Measurements from ENCODE around the gene GALNT9.
"Not testable (repeated sequence)": the region's sequence is repeated elsewhere in the genome, so short reads cannot be mapped to it uniquely, and the experiment has no call there.

The GALNT9 gene

DNA sequence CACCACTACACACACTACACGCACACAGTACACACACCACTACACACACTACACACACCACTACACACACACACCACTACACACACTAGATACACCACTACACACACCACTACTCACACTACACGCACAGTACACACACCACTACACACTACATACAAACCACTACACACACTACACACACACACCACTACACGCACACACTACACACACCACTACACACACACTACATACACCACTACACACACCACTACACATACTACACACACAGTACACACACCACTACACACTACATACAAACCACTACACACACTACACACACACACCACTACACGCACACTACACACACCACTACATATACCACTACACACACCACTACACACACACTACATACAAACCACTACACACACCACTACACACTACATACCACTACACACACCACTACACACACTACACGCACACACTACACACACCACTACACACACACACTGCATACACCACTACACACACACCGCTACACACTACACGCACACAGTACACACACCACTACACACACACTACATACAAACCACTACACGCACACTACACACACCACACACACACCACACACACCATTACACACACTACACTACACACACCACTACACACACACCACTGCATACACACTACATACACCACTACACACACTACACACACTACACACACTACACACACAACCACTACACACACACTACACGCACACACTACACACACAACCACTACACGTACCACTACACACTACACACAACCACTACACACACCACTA, 173.4 kb downstream of the GALNT9 start:
- DNase-seq (ENCODE audit: low read depth): no peak

- DNase-seq (ENCODE audit: low read depth): no peak
These were observed 174.2 kb downstream of the GALNT9 start for GRCh38 chr12:132154941-132155770.

DNA sequence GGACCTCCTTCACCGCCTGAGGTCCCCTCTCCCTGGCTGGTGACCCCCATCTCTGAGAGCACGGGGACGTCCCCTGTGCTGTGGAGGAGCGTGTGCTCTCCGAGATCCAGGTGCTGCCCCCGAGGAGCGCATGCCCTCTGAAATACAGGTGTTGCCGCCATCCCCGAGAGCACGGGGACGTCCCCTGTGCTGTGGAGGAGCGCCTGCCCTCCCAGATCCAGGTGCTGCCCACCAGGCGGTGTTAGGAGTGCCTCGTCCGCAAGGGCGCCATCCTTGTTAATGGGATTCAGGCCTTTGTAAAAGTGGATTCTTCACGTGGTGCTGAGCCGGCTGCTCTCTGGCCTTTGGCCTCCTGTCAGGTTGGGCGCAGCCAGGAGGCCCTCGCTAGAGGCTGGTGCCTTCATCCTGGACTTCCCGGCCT, 175.0 kb downstream of the GALNT9 start:
- no peak for DNase-seq (ENCODE audit: low read depth)

- peak; percentile 48 for DNase-seq (ENCODE audit: low read depth)
These were observed 175.7 kb downstream of the GALNT9 start for GRCh38 chr12:132153501-132154340.

DNA sequence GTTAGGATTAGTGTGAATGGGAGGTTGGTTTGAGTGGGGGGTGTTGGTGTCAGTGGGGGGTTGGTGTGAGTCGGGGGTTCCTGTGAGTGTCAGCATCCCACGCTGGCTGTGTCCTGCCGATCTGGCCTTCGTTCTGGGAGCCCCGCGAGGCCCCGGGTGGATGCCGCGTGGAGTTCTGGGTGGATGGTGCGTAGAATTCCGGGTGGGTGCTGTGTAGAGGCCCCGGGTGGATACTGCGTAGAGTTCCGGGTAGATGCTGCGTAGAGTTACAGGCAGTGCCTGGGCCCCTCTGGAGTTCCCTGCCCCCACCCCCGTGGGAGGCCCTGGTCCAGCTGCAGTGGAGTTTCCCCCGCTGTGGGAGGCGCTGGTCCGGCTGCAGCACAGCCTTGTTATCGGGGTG, 176.4 kb downstream of the GALNT9 start:
- DNase-seq (ENCODE audit: low read depth): no peak

DNA sequence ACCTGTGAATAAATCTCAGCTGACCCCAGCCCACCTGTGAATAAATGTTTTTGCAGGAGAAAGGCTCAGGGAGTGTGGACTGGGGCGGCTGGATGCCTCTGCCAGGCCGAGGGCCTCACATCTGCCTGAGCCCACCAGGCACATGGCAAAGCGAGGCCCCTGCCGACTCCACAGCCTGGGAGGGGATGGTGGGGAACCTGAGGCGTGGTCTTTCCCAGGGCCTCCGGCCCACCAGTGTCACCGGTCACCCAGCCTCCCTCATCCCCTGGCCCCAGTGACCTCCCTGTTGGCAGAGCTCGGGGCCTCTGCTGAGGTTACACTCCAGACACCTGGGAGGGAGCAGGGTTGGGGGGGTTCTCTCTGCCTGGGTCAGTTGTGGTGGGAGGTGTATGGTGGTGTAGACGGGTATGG, 177.0 kb downstream of the GALNT9 start:
- DNase-seq (ENCODE audit: low read depth): no peak

DNA sequence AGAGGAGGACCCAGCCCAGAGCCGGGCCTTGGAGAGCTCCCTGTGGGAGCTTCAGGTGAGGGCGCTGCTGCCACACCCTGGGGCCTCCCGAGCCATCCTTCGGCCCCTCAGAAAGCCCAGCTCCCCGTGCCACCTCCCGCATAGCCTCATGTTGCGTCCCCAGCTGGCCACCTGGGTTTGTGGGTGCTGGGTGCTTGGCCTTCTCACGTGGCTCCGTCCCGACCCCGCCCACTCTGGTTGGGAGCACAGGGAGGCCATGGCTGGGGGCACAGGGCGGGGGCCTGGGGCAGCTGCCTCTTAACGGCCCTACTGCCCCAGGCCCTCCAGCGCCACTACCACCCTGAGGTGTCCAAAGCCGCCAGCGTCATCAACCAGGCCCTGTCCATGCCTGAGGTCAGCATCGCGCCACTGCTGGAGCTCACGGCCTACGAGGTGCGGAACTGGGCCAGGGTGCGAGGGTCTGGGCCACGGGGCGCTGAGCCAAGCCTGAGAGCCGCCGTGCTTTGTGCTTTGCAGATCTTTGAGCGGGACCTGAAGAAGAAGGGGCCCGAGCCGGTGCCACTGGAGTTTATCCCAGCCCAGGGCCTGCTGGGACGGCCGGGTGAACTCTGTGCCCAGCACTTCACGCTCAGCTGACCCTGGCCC, 177.5 kb downstream of the GALNT9 start:
- DNase-seq (ENCODE audit: low read depth): no peak

- DNase-seq (ENCODE audit: low read depth): no peak
These were observed 178.1 kb downstream of the GALNT9 start for GRCh38 chr12:132151145-132151765.

GRCh38 chr12:132150780-132151144, 178.6 kb downstream of the GALNT9 start:
- no peak for DNase-seq (ENCODE audit: low read depth)

GRCh38 chr12:132149526-132149925, 179.9 kb downstream of the GALNT9 start:
- not testable (repeated sequence) for DNase-seq (ENCODE audit: low read depth)

GRCh38 chr12:132148368-132149045, 180.9 kb downstream of the GALNT9 start:
- DNase-seq (ENCODE audit: low read depth): no peak

DNA sequence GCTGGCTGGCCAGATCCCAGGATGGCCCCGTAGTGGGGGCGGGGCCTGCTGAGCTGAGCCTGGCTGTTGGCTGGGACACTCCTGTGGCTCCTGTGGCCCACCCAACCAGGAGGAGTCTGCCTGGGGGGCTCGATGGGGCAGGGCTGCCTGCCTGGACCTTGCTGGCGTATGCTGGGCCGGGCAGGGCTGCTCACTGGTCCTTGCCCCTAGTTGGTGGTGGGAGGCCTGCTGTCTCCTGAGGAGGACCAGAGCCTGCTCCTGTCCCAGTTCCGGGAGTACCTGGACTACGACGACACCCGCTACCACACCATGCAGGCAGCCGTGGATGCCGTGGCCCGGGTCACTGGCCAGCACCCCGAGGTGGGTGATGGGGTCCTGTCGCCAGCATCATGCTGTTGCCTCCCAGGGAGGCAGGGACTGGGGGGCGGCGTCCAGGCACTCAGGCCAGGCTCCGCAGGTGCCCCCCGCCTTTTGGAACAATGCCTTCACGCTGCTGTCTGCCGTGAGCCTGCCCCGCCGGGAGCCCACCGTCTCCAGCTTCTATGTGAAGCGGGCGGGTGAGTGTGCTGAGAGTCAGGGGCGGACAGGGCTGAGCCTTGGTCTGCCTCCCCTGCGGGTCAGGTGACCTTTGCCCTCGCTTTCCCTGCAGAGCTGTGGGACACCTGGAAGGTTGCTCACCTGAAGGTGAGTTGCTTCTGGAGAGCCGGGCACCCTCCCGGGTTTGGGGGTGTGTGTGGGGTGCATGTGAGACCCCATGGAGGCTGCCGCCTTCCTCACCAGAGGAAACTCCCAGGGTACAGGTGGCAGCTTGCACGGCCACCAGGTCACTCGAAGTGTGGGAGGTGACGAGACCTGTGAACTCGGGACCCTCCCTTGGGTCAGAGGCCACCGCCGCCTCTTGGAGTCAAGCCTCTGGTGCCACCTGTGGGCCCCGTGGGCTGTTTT, 181.7 kb downstream of the GALNT9 start:
- DNase-seq (ENCODE audit: low read depth): no peak

DNA sequence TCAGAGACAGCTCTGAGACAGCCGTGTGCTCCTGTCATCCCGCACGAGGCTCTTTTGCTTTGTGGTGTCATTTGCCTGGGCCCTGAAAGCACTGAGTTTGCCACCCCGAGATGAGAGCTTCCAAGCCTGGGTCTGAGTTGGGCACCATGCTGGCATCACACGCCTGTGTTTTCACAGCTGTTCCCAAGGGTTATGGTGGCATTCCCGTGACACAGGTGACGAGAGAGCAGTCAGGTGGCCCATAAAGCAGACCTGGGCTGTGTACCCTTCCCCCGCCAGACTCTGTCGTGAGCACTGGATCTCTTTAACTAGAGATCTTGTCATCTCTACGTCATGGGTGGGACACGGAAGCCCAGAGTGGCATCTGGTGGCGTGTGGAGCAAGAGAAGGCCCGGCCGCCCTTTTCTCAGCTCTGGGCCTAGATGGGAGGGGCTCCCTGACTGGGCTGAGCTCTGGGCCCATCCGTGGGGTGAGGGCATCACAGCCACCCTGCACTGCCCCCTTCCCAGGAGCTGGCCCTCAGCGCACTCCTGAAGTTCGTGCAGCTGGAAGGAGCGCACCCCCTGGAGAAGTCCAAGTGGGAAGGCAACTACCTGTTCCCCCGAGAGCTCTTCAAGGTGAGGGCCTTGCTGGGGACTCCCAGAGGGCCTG, 182.5 kb downstream of the GALNT9 start:
- DNase-seq (ENCODE audit: low read depth): no peak
